Immature natural killer cell (primary cell): ENCODE measurements around the gene IKZF2. TPM values are rescaled to one million over a fixed set of nuclear protein-coding genes. Genes with fewer than 3 reads are reported as not detected.

Experiments
- DNase-seq, 3 donors: peaks; one replicate each; pipeline ENCODE4 v3.0.0; 2022; ENCODE audit warnings: mixed read lengths in 1 of 3
- H3K27ac Mint-ChIP-seq, 6 donors: one replicate each; pipeline ENCODE4 v1.8.0; 2020; ENCODE audit warnings: mixed read lengths in 6 of 6, mild to moderate bottlenecking in 5 of 6, inconsistent platforms in 4 of 6, moderate library complexity in 3 of 6
- H3K27me3 Mint-ChIP-seq, 3 donors: one replicate each; pipeline ENCODE4 v1.8.0; 2020 to 2021; ENCODE audit warnings: low read depth in 3 of 3, mild to moderate bottlenecking in 3 of 3, mixed read lengths in 3 of 3, moderate library complexity in 3 of 3, inconsistent platforms in 1 of 3
- H3K36me3 Mint-ChIP-seq, 3 donors: one replicate each; pipeline ENCODE4 v1.8.0; 2020; ENCODE audit warnings: mixed read lengths in 3 of 3, inconsistent platforms in 2 of 3, mild to moderate bottlenecking in 2 of 3
- H3K4me1 Mint-ChIP-seq, 2 donors: one replicate each; pipeline ENCODE4 v1.8.0; 2020; ENCODE audit warnings: inconsistent platforms in 2 of 2, mild to moderate bottlenecking in 2 of 2, mixed read lengths in 2 of 2, moderate library complexity in 1 of 2
- H3K4me3 Mint-ChIP-seq, 5 donors: one replicate each; pipeline ENCODE4 v1.8.0; 2020; ENCODE audit warnings: mild to moderate bottlenecking in 5 of 5, mixed read lengths in 5 of 5, inconsistent platforms in 3 of 5, moderate library complexity in 3 of 5
- H3K9me3 Mint-ChIP-seq, 6 donors: one replicate each; pipeline ENCODE4 v1.8.0; 2020; ENCODE audit warnings: mild to moderate bottlenecking in 6 of 6, mixed read lengths in 6 of 6, inconsistent platforms in 4 of 6, moderate library complexity in 3 of 6
- polyA plus RNA-seq, 3 donors: library from polyadenylated mRNA; unstranded; fragments of 300-500 nt; fragmentation: Illumina TruSeq; gene quantifications; one replicate each; pipeline ENCODE4 v1.2.3, GENCODE V29; 2021

The IKZF2 gene
- polyA plus RNA-seq, 3 donors from 2014 or later: 3.6 to 13.6 (median 8.0) TPM

DNA sequence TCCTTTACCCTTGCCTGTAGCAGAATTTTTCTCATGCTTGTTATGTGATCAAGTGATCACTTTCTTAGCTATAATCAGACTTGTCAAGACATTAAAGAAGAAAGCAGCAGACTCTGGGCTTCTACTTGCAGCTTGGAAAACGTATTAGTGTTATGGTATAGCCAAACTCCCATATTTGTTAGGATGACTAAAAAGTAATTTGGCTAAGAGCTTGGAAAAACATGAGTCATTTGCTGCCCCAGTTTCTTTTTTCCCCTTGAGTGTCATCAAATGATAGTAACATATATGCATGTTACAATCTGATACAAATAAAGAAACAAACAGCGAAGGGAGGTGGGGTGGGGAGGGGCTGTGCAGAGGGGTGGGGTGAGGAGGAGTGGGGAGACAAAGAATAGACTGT lies 155.5 kb downstream of the IKZF2 start:
- Mint-ChIP-seq H3K4me1 (peaks cover 25 to 47% of the 10 kb centered on the region in 2 donors), H3K36me3 (peaks cover 0 to 43% (median 21%) of the 10 kb centered on the region in 3 donors), H3K4me3 (no peak overlapping the region), H3K27me3 (no peaks in the 10 kb centered on the region), H3K27ac (peak overlapping the region in 1 of 6 donors; percentile 18), H3K9me3 (no peaks in the 10 kb centered on the region)
- DNase-seq: no peak

DNA sequence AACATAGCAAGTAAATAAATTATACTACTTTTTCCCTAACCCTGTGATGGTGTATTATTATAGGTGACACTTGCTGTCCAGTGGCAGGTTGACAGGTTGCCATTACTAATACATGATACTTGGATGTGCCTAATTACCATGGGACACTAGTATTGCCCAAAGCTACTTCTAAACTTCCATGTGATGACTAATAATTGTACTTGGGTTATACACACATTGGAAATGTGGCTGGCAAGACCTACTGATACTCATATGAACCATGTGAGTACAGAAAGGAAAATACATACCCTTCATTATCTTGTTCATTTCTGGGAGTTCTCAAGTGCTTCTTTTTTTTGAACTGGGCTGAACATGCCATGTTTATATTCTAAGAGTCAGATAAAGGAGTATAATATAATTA lies 156.4 kb downstream of the IKZF2 start:
- H3K36me3 Mint-ChIP-seq: peaks cover 0 to 49% (median 21%) of the 10 kb centered on the region in 3 donors
- no peaks in the 10 kb centered on the region for H3K9me3 Mint-ChIP-seq
- H3K27me3 Mint-ChIP-seq: no peaks in the 10 kb centered on the region
- no peak overlapping the region for H3K4me3 Mint-ChIP-seq
- H3K27ac Mint-ChIP-seq: no peak overlapping the region
- no peak for DNase-seq
- peaks cover 20 to 45% of the 10 kb centered on the region in 2 donors for H3K4me1 Mint-ChIP-seq

DNA sequence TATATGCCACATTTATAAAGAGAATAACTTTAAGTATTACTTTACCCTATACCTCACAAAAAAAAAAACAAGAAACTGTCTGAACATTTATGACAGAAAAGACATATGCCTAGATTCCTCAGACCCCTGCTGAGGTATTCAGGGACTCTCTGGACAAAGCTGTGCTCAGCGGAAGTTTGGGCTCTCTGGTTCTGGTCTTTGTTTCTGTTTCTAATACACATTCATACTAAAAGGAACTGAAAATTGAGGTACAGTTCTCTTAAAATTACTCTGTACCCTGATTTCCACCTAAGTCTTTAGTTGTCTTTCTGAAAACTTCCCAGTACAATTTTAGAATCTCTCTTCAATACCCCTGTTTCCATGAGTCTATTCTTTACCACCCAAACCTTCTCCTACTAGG lies 160.3 kb downstream of the IKZF2 start:
- H3K4me3 Mint-ChIP-seq: no peak overlapping the region
- H3K27me3 Mint-ChIP-seq: no peaks in the 10 kb centered on the region
- peaks cover 0 to 2% (median 0%) of the 10 kb centered on the region in 6 donors for H3K9me3 Mint-ChIP-seq
- H3K36me3 Mint-ChIP-seq: peaks cover 14 to 68% (median 44%) of the 10 kb centered on the region in 3 donors
- H3K4me1 Mint-ChIP-seq: peaks cover 0 to 13% of the 10 kb centered on the region in 2 donors
- DNase-seq: no peak
- H3K27ac Mint-ChIP-seq: peak overlapping the region in 1 of 6 donors; percentile 28

DNA sequence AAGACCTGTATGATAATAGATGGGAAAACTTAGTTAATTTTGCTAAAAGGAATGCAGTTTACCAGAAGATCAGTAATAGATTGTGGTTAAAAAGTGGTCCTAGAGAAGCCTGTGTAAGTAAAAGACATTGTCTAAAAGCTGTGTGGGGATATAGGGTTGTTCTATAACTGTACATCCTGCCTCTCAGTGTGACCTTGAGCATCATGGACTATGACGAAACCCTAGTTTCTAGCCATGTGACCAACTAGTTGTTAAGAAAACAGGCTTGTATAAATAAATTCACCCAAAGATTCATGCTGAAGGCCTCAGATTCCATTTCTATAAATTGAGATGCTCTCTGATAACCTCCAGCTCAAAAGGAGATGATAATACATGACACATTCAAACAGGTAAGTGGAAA lies 160.7 kb downstream of the IKZF2 start:
- Mint-ChIP-seq H3K4me3 (no peak overlapping the region), H3K27me3 (no peaks in the 10 kb centered on the region), H3K27ac (peak overlapping the region in 1 of 6 donors; percentile 7), H3K4me1 (peaks cover 0 to 12% of the 10 kb centered on the region in 2 donors), H3K36me3 (peaks cover 14 to 68% (median 44%) of the 10 kb centered on the region in 3 donors), H3K9me3 (peaks cover 0 to 2% (median 0%) of the 10 kb centered on the region in 6 donors)
- no peak for DNase-seq

DNA sequence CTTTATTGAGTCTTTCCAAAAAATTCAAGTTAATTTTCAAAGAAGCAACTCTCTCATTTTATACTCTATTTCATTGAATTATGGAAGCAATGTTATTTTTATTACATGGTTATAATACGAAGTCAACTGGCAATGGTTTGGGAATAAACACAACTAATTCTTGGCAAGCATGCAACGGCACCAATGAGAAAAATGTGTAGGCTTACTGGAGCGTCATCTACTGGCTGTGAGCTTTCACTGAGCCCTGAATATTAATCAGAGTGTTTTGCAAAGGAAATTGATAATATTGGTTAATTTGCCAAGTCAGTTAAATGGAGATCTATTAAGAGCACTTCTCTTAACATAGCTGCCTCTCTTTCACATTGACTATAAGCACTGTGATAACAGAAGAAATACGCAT lies 163.9 kb downstream of the IKZF2 start:
- Mint-ChIP-seq H3K4me3 (no peak overlapping the region), H3K4me1 (peaks cover 0 to 12% of the 10 kb centered on the region in 2 donors), H3K27ac (no peak overlapping the region), H3K36me3 (peaks cover 14 to 43% (median 25%) of the 10 kb centered on the region in 3 donors), H3K9me3 (peaks cover 0 to 2% (median 0%) of the 10 kb centered on the region in 6 donors), H3K27me3 (no peaks in the 10 kb centered on the region)
- DNase-seq: no peak

DNA sequence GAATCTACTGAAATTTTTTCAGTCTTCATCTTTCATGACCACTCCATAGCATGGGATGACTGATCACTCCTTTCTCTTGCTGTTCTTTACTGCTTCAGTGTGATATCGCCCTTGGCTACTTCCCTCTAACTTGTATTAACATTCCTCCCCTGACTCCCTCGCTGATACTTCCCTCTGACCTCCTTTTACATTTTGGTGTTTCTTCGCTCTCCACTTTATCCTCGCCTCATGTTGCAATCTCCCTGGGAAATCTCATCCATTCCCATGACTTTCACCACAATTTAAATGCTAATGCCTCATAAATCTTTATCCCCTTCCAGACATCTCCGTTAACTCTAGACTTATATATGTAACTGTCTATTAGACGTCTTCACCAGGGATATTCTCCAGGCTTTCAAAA lies 167.3 kb downstream of the IKZF2 start:
- Mint-ChIP-seq H3K4me1 (peaks cover 22 to 24% of the 10 kb centered on the region in 2 donors), H3K27me3 (no peaks in the 10 kb centered on the region), H3K4me3 (no peak overlapping the region), H3K27ac (no peak overlapping the region), H3K36me3 (peaks cover 12 to 26% (median 21%) of the 10 kb centered on the region in 3 donors), H3K9me3 (peaks cover 0 to 2% (median 0%) of the 10 kb centered on the region in 6 donors)
- no peak for DNase-seq

DNA sequence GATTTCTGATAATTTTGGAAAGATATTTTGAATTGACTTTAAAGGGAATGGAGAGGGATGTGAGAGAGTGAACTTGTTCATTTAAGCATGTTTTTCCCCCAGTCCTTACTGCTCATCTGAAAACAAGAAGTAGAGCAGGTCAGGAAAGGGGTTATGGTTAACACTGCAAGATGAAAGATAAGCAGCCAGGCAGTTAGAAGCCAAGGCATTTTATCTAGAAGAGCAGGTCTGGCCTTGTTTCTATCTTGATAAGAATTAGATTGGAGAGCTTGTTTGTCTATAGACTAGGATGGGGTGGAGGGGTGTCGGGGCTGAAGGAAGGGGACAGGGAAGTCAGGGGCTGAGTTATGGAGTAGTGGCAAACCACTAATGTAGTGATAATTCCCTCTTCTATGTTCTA lies 171.6 kb downstream of the IKZF2 start:
- peak overlapping the region; percentile 60 to 86 (median 77) for H3K4me3 Mint-ChIP-seq
- peak in 2 of 3 donors; percentile 36 to 45 for DNase-seq
- peaks cover 49 to 61% of the 10 kb centered on the region in 2 donors for H3K4me1 Mint-ChIP-seq
- H3K27ac Mint-ChIP-seq: peak overlapping the region; percentile 56 to 88 (median 72)
- H3K36me3 Mint-ChIP-seq: peaks cover 4 to 18% (median 12%) of the 10 kb centered on the region in 3 donors
- H3K9me3 Mint-ChIP-seq: no peaks in the 10 kb centered on the region
- no peaks in the 10 kb centered on the region for H3K27me3 Mint-ChIP-seq

DNA sequence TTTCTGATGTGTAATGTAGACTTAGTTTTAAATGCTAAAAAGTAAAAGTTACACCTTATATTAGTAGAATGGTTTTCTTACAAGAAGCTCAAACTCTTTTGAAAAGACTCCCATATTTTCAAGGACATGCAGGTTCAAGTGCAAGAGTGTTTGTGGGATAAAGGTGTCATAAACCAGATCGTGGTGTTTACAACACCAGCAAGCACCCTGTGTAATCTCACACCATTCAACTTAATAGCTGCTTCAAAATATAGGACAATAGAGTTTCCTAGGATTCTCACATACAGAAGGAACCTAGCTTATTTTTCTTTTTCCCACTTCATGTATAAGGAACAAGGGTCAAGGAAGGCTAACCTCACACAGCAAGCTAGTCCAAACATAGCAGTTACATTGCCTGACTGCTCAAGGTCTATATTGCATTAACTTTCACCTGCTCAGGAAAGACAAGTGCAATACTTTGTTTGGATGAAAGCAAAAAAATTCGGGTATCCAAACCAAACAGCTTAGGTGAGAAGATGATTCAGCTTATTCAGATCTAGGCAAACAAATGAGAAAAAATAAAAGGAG lies 172.3 kb downstream of the IKZF2 start:
- Mint-ChIP-seq H3K4me1 (peaks cover 51 to 63% of the 10 kb centered on the region in 2 donors), H3K9me3 (no peaks in the 10 kb centered on the region), H3K4me3 (peak overlapping the region; percentile 60 to 86 (median 77)), H3K36me3 (peaks cover 4 to 18% (median 12%) of the 10 kb centered on the region in 3 donors), H3K27me3 (no peaks in the 10 kb centered on the region), H3K27ac (peak overlapping the region; percentile 56 to 88 (median 72))
- DNase-seq: peak; percentile 30 to 47 (median 31)

DNA sequence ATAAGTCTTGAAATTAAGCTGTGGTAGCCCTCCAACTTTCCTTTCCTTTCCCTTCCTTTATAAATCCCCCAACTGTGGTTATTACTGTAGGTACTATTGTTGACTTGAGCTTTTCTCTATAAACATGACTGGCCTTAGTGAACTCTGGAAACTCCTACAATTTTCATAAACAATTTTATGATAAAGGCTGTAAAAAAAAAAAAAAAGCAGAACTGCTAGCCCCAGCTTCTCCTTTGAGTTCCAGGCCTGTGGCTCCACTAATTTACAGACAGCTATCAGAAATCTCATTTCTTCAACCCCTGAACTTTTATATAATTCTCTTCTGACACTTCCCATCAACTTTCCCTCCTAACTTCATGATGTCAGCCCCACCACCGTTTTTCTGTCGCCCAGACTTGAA lies 174.3 kb downstream of the IKZF2 start:
- DNase-seq: no peak
- no peak overlapping the region for H3K4me3 Mint-ChIP-seq
- peak overlapping the region in 4 of 6 donors; percentile 1 to 65 (median 20) for H3K27ac Mint-ChIP-seq
- no peaks in the 10 kb centered on the region for H3K27me3 Mint-ChIP-seq
- no peaks in the 10 kb centered on the region for H3K9me3 Mint-ChIP-seq
- H3K4me1 Mint-ChIP-seq: peaks cover 51 to 70% of the 10 kb centered on the region in 2 donors
- H3K36me3 Mint-ChIP-seq: peaks cover 4 to 24% (median 22%) of the 10 kb centered on the region in 3 donors

DNA sequence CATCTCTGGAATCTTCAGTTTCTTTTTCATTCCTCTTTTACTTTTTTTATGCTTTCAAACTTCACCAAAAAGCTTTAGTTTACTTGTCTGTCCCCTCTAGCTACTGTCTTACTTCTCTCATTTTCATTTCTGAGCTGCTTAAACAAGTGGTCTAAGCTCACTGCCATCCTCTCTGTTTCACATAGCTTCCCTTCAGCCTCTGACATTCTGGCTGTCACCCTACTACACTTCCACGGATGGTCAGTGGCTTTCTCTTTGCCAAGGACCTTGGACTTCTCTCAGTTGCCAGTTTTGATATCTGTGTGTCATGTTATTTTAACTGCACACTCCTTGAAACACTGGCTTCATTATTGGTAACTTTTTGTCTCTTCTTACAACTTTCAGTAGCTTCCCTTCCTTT lies 176.1 kb downstream of the IKZF2 start:
- Mint-ChIP-seq H3K4me3 (no peak overlapping the region), H3K36me3 (peaks cover 4 to 36% (median 34%) of the 10 kb centered on the region in 3 donors), H3K27ac (peak overlapping the region in 5 of 6 donors; percentile 25 to 86 (median 42)), H3K4me1 (peaks cover 37 to 73% of the 10 kb centered on the region in 2 donors), H3K9me3 (no peaks in the 10 kb centered on the region), H3K27me3 (no peaks in the 10 kb centered on the region)
- no peak for DNase-seq

DNA sequence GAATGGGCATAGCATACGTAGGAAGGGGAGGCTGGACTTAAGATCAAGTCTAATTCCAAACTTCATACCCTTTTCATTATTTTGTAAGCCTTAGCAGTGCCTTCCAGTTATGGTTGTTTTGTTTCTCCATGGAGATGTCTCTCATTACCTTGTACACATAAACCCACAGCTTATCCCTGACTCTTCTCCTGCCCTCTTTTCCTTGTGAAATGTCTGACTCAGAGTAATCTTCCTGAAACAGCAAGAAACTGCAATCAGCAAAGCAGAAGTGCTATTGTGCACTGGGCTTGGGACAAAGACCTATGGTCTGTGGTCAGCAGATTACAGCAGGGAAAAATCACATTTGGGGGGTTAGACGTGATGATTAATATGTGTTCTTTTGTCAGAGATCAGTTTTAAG lies 176.7 kb downstream of the IKZF2 start:
- H3K36me3 Mint-ChIP-seq: peaks cover 4 to 41% (median 38%) of the 10 kb centered on the region in 3 donors
- H3K4me1 Mint-ChIP-seq: peaks cover 33 to 73% of the 10 kb centered on the region in 2 donors
- H3K9me3 Mint-ChIP-seq: no peaks in the 10 kb centered on the region
- no peak for DNase-seq
- H3K4me3 Mint-ChIP-seq: no peak overlapping the region
- H3K27ac Mint-ChIP-seq: peak overlapping the region in 2 of 6 donors; percentile 12 to 19
- H3K27me3 Mint-ChIP-seq: no peaks in the 10 kb centered on the region

DNA sequence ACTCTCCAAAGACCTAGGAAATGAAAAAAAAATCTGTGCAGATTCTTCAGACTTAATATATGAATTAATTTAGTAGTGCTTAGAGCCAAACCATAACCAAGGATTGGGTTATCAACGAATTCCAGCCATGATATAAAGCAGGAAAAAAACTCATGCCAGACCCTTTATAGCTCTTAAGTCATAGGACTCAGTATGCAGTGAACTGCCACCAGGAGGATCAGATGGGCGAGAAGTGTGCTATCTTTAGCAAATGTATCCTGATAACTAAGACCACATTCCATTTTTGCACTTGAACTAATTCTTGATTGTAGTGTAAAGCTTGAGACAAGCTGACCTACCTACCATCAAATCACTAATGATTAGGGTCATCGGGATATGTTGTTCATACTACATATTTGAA lies 178.1 kb downstream of the IKZF2 start:
- Mint-ChIP-seq H3K27me3 (no peaks in the 10 kb centered on the region), H3K36me3 (peaks cover 4 to 43% (median 41%) of the 10 kb centered on the region in 3 donors), H3K9me3 (no peaks in the 10 kb centered on the region), H3K27ac (peak overlapping the region in 1 of 6 donors; percentile 20), H3K4me3 (no peak overlapping the region), H3K4me1 (peaks cover 30 to 73% of the 10 kb centered on the region in 2 donors)
- no peak for DNase-seq

DNA sequence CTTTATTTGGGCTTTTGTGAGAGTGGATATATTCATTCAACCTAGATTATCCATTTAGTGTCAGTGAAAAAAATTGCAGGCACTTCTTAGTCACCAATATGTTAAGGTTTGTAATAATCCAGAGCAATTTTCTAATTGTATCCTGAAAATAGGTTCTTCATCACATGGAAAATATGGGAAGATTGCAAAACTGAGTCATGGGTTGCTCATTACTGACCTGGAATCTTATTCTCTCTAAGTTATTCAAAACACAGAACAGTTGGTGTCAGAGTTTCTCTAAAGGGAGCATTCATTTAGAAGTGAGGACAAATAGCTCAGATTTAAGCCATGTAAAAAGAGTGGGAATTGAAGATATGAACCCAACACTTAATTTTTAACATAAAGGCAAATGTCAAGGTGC lies 181.3 kb downstream of the IKZF2 start:
- Mint-ChIP-seq H3K36me3 (peaks cover 3 to 34% (median 33%) of the 10 kb centered on the region in 3 donors), H3K4me1 (peaks cover 24 to 63% of the 10 kb centered on the region in 2 donors), H3K4me3 (no peak overlapping the region), H3K27ac (peak overlapping the region in 3 of 6 donors; percentile 29 to 77 (median 54)), H3K9me3 (no peaks in the 10 kb centered on the region), H3K27me3 (no peaks in the 10 kb centered on the region)
- DNase-seq: no peak

DNA sequence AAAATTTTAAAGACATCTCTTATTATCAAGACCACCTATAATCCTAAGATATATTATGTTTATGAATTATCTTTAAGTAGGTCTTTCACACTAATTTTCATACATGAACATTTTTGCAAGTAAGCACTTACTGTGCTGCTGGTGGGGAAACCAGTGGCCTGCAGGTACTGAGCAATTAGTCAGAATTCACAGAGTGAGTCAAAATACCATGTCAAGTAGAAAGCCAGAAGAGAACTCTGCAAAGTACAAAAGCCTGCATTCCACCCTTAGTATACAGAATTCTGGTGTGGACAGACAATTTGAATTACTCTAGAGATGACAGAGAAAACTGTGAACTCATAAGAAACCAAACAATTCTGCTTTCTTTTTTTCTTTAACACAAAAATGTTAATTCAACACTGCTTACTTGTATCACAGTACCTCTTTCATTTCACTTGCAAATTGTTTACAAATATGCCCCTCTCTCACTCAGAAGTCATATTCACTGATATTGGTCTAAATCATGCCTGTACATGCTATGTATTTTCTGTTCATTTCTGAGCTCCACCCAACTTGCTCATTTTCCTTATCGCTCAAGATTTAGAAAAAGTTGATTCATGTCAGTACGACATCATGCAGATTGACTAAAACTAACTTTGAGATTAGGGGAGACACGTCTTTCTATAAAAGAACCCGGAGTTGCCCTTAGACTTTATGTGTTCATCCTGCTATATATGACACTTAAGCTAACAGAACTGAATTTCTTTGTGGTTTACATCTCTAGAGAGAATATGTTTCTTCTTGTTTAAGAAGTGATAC lies 182.9 kb downstream of the IKZF2 start:
- no peaks in the 10 kb centered on the region for H3K27me3 Mint-ChIP-seq
- no peak for DNase-seq
- no peaks in the 10 kb centered on the region for H3K9me3 Mint-ChIP-seq
- peak overlapping the region; percentile 77 to 95 (median 90) for H3K27ac Mint-ChIP-seq
- peaks cover 22 to 58% of the 10 kb centered on the region in 2 donors for H3K4me1 Mint-ChIP-seq
- H3K36me3 Mint-ChIP-seq: peaks cover 3 to 38% (median 32%) of the 10 kb centered on the region in 3 donors
- H3K4me3 Mint-ChIP-seq: peak overlapping the region; percentile 33 to 69 (median 52)
